Esophagus squamous epithelium (tissue), 5 donors: ENCODE data around the gene PHKA1. TPM values are rescaled to one million over a fixed set of nuclear protein-coding genes. Genes with fewer than 3 reads are reported as not detected.

Source experiments
- DNase-seq: peaks from one replicate; lab custom pipeline; 2025; lab: John Stamatoyannopoulos, UW
- H3K27ac ChIP-seq, 4 donors: fragments of 200-600 bp; sonication (generic); one replicate each; pipeline ENCODE4 v1.5.1; 2016 to 2019; ENCODE audit warnings: mild to moderate bottlenecking in 1 of 4
- H3K27me3 ChIP-seq, 4 donors: fragments of 200-600 bp; sonication (generic); 1 replicate in 3 of 4; 2 replicates in 1 of 4; pipeline versions ENCODE4 v1.5.1 to v1.6.0; 2017 to 2021; ENCODE audit warnings: antibody characterized with exemption in 1 of 4
- H3K36me3 ChIP-seq, 3 donors: fragments of 200-600 bp; sonication (generic); one replicate each; pipeline ENCODE4 v1.5.1; 2016 to 2019
- H3K4me1 ChIP-seq, 3 donors: fragments of 200-600 bp; sonication (generic); one replicate each; pipeline ENCODE4 v1.5.1; 2017 to 2019
- H3K4me3 ChIP-seq, 4 donors: fragments of 200-600 bp; sonication (generic); 1 replicate in 3 of 4; 2 replicates in 1 of 4; pipeline ENCODE4 v1.5.1; 2016 to 2019; ENCODE audit warnings: mild to moderate bottlenecking in 2 of 4, moderate library complexity in 1 of 4
- H3K9me3 ChIP-seq, 3 donors: fragments of 200-600 bp; sonication (generic); one replicate each; pipeline ENCODE4 v1.5.1; 2016 to 2019
- POLR2A ChIP-seq, 4 donors: fragments of 450-650 bp; IDR thresholded peaks; one replicate each; pipeline ENCODE4 v1.6.1; 2017; ENCODE audit warnings: antibody characterized with exemption in 4 of 4, mild to moderate bottlenecking in 4 of 4, moderate library complexity in 3 of 4
- WGBS, 2 donors: methylation state at CpG; one replicate each; pipeline ENCODE4 v1.1.5; 2018; 5-methylcytosine and 5-hydroxymethylcytosine counted together
- intact Hi-C: fragments of 100-400 bp; cut with DNase I; formaldehyde crosslinking; loops from one replicate; pipeline ENCODE4 v1.15.0; 2022
- small RNA-seq, 4 donors: library from RNA; depleted of rRNA; stranded (forward); fragments of <200 nt; gene quantifications; one replicate each; pipeline ENCODE3, GENCODE V24; 2016
- total RNA-seq, 4 donors: library from RNA; depleted of rRNA; stranded (reverse); fragments of >200 nt; gene quantifications; one replicate each; pipeline ENCODE4 v1.1.0, GENCODE V29; 2016
- TF ChIP-seq, protein P1 (sequence below), 6 experiments: fragments of 450-650 bp in 4 of 6; fragments of 200-600 bp in 2 of 6; sonication (generic) in 2 of 6; IDR thresholded peaks; one replicate each; pipeline ENCODE4 v1.5.1; 2016 to 2019; ENCODE audit warnings: antibody characterized with exemption in 6 of 6, mild to moderate bottlenecking in 4 of 6, moderate library complexity in 4 of 6
- donor health status: DM: yes; HTN: yes; CAD: no.

Gene PHKA1
- total RNA-seq, 4 donors from 2014 or later = 5.6 to 10.3 (median 7.2) TPM

GRCh38 chrX:72539822-72540221 is 174.3 kb downstream of the PHKA1 start:
- Histone ChIP-seq H3K36me3 (no peaks in the 10 kb centered on the region), H3K27me3 (no peaks in the 10 kb centered on the region), H3K27ac (no peak overlapping the region), H3K9me3 (no peaks in the 10 kb centered on the region), H3K4me3 (no peak overlapping the region), H3K4me1 (no peaks in the 10 kb centered on the region)
- no peak for TF ChIP-seq POLR2A (IDR thresholded peaks at IDR 0.05)
- intact Hi-C loops = no loop called here
- 59 to 87% methylated on average over 2 of the region's 2 CpGs for WGBS, 2 donors
- no peak for DNase-seq

DNA sequence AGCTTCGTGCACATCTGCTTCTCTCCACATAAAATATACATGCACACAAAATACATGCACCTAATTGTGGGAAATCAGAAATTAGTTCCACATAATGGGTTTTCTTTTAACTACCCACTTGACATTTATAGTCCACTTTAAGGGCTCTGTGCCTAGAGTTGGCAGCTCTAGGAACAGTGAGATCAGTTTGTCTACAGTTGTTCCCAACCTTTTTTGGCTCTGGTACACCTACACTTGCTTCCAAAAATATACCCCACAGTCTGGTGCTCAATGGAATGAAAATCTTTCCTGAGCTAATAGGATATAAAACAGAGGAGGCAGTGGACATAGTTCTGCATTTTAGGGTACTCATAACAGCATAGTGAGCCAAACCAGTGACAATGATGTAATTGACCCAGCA is 177.6 kb downstream of the PHKA1 start:
- no peaks in the 10 kb centered on the region for H3K36me3 ChIP-seq
- no peak for TF ChIP-seq POLR2A (IDR thresholded peaks at IDR 0.05)
- TF ChIP-seq, protein P1, sequence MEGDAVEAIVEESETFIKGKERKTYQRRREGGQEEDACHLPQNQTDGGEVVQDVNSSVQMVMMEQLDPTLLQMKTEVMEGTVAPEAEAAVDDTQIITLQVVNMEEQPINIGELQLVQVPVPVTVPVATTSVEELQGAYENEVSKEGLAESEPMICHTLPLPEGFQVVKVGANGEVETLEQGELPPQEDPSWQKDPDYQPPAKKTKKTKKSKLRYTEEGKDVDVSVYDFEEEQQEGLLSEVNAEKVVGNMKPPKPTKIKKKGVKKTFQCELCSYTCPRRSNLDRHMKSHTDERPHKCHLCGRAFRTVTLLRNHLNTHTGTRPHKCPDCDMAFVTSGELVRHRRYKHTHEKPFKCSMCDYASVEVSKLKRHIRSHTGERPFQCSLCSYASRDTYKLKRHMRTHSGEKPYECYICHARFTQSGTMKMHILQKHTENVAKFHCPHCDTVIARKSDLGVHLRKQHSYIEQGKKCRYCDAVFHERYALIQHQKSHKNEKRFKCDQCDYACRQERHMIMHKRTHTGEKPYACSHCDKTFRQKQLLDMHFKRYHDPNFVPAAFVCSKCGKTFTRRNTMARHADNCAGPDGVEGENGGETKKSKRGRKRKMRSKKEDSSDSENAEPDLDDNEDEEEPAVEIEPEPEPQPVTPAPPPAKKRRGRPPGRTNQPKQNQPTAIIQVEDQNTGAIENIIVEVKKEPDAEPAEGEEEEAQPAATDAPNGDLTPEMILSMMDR (IDR thresholded peaks at IDR 0.05) = no peak
- no peaks in the 10 kb centered on the region for H3K27me3 ChIP-seq
- no peak overlapping the region for H3K4me3 ChIP-seq
- intact Hi-C loops = no loop called here
- H3K4me1 ChIP-seq = no peaks in the 10 kb centered on the region
- no peak for DNase-seq
- no peak overlapping the region for H3K27ac ChIP-seq
- H3K9me3 ChIP-seq = no peaks in the 10 kb centered on the region
- 77 to 100% methylated on average over 1 of the region's 1 CpG for WGBS, 2 donors

GRCh38 chrX:72532366-72532765 is 181.7 kb downstream of the PHKA1 start:
- DNase-seq = no peak

More at GRCh38 chrX:72532366-72532765, 181.7 kb downstream of the PHKA1 start:
- Histone ChIP-seq H3K4me3 (no peak overlapping the region), H3K27ac (no peak overlapping the region), H3K36me3 (no peaks in the 10 kb centered on the region), H3K27me3 (no peaks in the 10 kb centered on the region), H3K4me1 (no peaks in the 10 kb centered on the region), H3K9me3 (no peaks in the 10 kb centered on the region)
- WGBS, 2 donors = 87 to 100% methylated on average over 3 of the region's 3 CpGs
- intact Hi-C loops = no loop called here
- no peak for TF ChIP-seq POLR2A (IDR thresholded peaks at IDR 0.05)
- TF ChIP-seq, protein P1 (IDR thresholded peaks at IDR 0.05) = no peak

Small RNA genes lying within 50 kb of the gene (small RNA-seq; reads per million reads assigned to genes)
- gene BX295541.1 (0 reads per million in 4 donors), gene RF00012 (0 reads per million in 4 donors), gene RNU1-112P (0 reads per million in 4 donors)

Other genes starting within 250 kb of the PHKA1 start
- gene HDAC8, start 141.5 kb downstream of the PHKA1 start, total RNA-seq = 10 to 100 TPM; 16.8 to 26.9 (median 18.0) TPM
- not detected for gene DMRTC1B, start 62.6 kb upstream of the PHKA1 start, total RNA-seq
- not detected for gene FAM236B, start 68.4 kb upstream of the PHKA1 start, total RNA-seq
- not detected for gene FAM236D, start 93.9 kb upstream of the PHKA1 start, total RNA-seq
- gene FAM236C, start 198.3 kb upstream of the PHKA1 start, total RNA-seq = not detected
- gene FAM236A, start 223.9 kb upstream of the PHKA1 start, total RNA-seq = not detected
- not detected for gene DMRTC1, start 229.5 kb upstream of the PHKA1 start, total RNA-seq